A673 (cell line): ENCODE results near the gene NHLRC4.

Experiments used
- EZH2 ChIP-seq: fragments of 200-600 bp; sonication (generic); IDR thresholded peaks from 2 replicates; pipeline ENCODE4 v1.6.1; 2017; ENCODE audit warnings: borderline replicate concordance, low read depth, mild to moderate bottlenecking, mixed read lengths, antibody characterized with exemption, low read length; ENCODE audit not compliant: poor library complexity, severe bottlenecking
- TF ChIP-seq, protein P1 (sequence below): fragments of 300-800, 200-600 bp; sonication (generic); conservative IDR thresholded peaks from 2 replicates; pipeline ENCODE4 v1.5.1; 2017; ENCODE audit warnings: low read depth, mild to moderate bottlenecking, antibody characterized with exemption, low read length, moderate library complexity, mixed read lengths

DNA sequence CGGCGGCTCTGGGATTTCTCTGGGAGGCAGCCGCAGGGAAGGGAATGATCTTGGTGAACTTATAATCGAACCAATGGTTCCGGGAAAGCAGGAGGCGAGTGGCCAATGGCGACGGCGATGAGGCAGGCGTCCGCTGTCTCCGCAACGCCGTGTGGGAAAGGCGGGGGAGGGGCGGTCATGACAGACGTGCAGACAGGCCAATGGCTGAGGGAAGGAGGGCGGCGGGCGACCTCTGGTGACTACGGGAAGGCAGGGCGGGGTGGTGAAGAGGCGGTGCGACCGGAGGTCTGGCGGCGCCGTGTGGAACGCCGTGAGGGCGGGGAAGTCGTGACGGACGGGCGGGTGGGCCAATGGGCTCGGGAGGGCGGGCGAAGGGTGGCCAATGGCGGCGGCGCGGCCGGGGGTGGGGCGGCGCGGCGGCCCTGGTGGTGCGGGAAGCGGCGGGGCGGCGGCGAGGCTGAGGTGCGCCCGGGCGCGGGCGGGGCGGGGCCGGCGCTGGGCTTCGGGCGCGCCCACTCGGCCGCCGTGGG lies 22.9 kb downstream of the NHLRC4 start, which contains the start of gene RAB40C:
- TF ChIP-seq, protein P1, sequence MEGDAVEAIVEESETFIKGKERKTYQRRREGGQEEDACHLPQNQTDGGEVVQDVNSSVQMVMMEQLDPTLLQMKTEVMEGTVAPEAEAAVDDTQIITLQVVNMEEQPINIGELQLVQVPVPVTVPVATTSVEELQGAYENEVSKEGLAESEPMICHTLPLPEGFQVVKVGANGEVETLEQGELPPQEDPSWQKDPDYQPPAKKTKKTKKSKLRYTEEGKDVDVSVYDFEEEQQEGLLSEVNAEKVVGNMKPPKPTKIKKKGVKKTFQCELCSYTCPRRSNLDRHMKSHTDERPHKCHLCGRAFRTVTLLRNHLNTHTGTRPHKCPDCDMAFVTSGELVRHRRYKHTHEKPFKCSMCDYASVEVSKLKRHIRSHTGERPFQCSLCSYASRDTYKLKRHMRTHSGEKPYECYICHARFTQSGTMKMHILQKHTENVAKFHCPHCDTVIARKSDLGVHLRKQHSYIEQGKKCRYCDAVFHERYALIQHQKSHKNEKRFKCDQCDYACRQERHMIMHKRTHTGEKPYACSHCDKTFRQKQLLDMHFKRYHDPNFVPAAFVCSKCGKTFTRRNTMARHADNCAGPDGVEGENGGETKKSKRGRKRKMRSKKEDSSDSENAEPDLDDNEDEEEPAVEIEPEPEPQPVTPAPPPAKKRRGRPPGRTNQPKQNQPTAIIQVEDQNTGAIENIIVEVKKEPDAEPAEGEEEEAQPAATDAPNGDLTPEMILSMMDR: no peak
- TF ChIP-seq EZH2: no peak
